ENCODE measurements around the gene SIAH3. TPM values are rescaled to one million over a fixed set of nuclear protein-coding genes. Genes with fewer than 3 reads are reported as not detected.

Gene SIAH3
- total RNA-seq, 1 experiment from 2014 or later: not detected

DNA sequence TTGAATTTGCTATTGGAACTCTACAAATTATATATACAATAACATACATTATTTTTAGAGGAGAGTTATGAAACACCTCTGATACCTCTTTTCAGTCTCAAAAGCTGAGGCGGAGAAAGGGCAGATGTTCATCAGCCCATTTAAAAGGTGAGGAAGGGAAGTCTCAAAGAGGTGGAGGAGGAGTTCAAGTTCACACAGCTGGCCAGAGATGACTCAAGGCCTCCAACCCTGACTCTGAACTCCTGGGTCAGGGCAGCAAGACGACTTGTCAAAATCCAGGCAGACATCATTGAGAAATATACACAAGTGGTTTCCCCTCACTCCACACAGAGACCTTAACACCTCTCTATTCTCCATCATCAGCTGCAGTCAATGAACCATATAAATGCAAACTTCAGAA is 2.1 kb downstream of the SIAH3 start:
- Histone ChIP-seq H4K20me1 (ENCODE audit: low read length) (no peaks in the 10 kb centered on the region), H3K4me2 (ENCODE audit: low read length) (no peak overlapping the region), H2AFZ (ENCODE audit: low read length) (no peak overlapping the region), H3K9ac (ENCODE audit: low read length) (no peak overlapping the region), H3K27me3 (ENCODE audit: low read length) (peaks cover 78% of the 10 kb centered on the region), H3K4me1 (ENCODE audit: insufficient read depth, low read length) (no peaks in the 10 kb centered on the region), H3K9me3 (ENCODE audit: low read length) (no peaks in the 10 kb centered on the region), H3K9me2 (replicated peaks; ENCODE audit: low read length) (no peaks in the 10 kb centered on the region), H3F3A (ENCODE audit: low read length, unreplicated experiment) (no peaks in the 10 kb centered on the region), H3K27ac (ENCODE audit: low read length) (no peak overlapping the region), H3K79me2 (ENCODE audit: low read length) (no peaks in the 10 kb centered on the region), H3K36me3 (ENCODE audit: low read depth, low read length) (no peaks in the 10 kb centered on the region), H3K4me3 (ENCODE audit: low read length) (no peak overlapping the region)
- CTCF ChIA-PET: no interaction called here
- TF ChIP-seq EZH2phosphoT487 (IDR thresholded peaks at IDR 0.05; ENCODE audit: borderline replicate concordance, low read length): no peak
- TF ChIP-seq EZH2 (IDR thresholded peaks at IDR 0.05; ENCODE audit: low read length, unreplicated experiment): no peak
- TF ChIP-seq, protein P1, sequence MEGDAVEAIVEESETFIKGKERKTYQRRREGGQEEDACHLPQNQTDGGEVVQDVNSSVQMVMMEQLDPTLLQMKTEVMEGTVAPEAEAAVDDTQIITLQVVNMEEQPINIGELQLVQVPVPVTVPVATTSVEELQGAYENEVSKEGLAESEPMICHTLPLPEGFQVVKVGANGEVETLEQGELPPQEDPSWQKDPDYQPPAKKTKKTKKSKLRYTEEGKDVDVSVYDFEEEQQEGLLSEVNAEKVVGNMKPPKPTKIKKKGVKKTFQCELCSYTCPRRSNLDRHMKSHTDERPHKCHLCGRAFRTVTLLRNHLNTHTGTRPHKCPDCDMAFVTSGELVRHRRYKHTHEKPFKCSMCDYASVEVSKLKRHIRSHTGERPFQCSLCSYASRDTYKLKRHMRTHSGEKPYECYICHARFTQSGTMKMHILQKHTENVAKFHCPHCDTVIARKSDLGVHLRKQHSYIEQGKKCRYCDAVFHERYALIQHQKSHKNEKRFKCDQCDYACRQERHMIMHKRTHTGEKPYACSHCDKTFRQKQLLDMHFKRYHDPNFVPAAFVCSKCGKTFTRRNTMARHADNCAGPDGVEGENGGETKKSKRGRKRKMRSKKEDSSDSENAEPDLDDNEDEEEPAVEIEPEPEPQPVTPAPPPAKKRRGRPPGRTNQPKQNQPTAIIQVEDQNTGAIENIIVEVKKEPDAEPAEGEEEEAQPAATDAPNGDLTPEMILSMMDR (conservative IDR thresholded peaks at IDR 0.05; ENCODE audit: low read depth, low read length): no peak
- intact Hi-C loops (cut with micrococcal nuclease): no loop called here
- DNase-seq (no peak), ATAC-seq (no peak)
- POLR2A ChIA-PET (ENCODE audit: unreplicated experiment): no interaction called here
- no TSS peak for BruUV-seq (replicated peaks)

DNA sequence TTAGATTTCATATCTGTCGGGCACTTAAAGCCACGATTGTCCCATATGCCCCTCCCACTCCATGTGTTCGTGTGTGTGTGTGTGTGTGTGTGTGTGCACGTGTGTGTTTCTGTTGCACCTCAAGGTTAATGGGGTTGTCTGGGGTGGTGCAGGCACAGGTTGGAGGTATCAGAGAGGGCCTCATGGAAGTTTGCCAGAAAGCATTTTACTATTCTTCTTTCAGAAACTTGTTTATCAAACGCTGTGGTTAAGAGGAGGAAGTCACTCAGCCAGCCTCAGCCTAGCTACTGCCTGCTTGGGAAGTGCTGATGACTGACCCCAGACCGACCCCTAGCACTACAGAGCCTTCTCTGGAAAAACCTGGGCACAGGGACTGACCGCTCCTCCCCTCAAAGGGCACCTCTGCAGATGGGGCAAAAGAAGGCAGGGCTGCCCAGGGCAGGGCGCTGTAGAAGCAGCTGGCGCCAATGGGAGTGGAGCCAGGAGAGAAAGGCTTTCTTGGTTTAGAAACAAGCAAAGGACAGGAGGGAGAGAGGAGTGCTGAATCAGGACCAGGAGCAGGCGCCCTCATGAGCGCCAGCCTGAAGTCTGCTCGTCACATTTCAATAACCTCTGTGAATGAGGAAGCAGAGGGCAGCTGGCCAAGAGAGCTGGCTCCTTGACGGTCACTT is 3.9 kb downstream of the SIAH3 start:
- no peak overlapping the region for H3K9ac ChIP-seq (ENCODE audit: low read length)
- no peaks in the 10 kb centered on the region for H3K9me2 ChIP-seq (replicated peaks; ENCODE audit: low read length)
- no peak for ATAC-seq
- BruUV-seq (replicated peaks): no TSS peak
- H3K4me3 ChIP-seq (ENCODE audit: low read length): no peak overlapping the region
- no peaks in the 10 kb centered on the region for H3K4me1 ChIP-seq (ENCODE audit: insufficient read depth, low read length)
- TF ChIP-seq, protein P1 (conservative IDR thresholded peaks at IDR 0.05; ENCODE audit: low read depth, low read length): no peak
- TF ChIP-seq EZH2 (IDR thresholded peaks at IDR 0.05; ENCODE audit: low read length, unreplicated experiment) (no peak), EZH2phosphoT487 (IDR thresholded peaks at IDR 0.05; ENCODE audit: borderline replicate concordance, low read length) (no peak)
- ChIA-PET POLR2A (ENCODE audit: unreplicated experiment) (no interaction called here), CTCF (no interaction called here)
- H2AFZ ChIP-seq (ENCODE audit: low read length): no peak overlapping the region
- H3K27ac ChIP-seq (ENCODE audit: low read length): no peak overlapping the region
- H3F3A ChIP-seq (ENCODE audit: low read length, unreplicated experiment): no peaks in the 10 kb centered on the region
- no peaks in the 10 kb centered on the region for H3K36me3 ChIP-seq (ENCODE audit: low read depth, low read length)
- H3K4me2 ChIP-seq (ENCODE audit: low read length): no peak overlapping the region
- H4K20me1 ChIP-seq (ENCODE audit: low read length): no peaks in the 10 kb centered on the region
- no peaks in the 10 kb centered on the region for H3K79me2 ChIP-seq (ENCODE audit: low read length)
- no peaks in the 10 kb centered on the region for H3K9me3 ChIP-seq (ENCODE audit: low read length)
- peaks cover 79% of the 10 kb centered on the region for H3K27me3 ChIP-seq (ENCODE audit: low read length)
- intact Hi-C loops (cut with micrococcal nuclease): no loop called here
- DNase-seq: no peak

DNA sequence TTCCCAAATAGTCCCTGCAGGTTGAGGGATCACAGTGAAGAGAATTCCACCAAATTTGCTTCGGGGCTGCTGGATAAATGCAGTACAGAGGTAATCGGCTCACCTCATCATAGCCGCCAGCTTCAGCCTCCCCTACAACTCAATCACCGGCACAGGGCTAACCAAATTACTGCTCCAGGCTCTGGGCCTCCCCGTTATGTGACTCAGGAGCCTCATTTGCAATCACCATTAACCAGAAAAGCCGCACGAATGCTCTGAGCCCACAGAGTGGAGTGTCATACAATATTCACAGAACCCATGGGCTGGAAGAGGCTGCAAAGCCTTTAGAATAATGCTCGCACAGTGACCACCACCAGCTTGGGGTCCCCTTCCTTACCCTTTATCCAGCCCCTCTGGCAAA is 4.9 kb downstream of the SIAH3 start:
- Histone ChIP-seq H3K4me2 (ENCODE audit: low read length) (no peak overlapping the region), H3K27ac (ENCODE audit: low read length) (no peak overlapping the region), H3F3A (ENCODE audit: low read length, unreplicated experiment) (no peaks in the 10 kb centered on the region), H3K27me3 (ENCODE audit: low read length) (peaks cover 72% of the 10 kb centered on the region), H3K9me3 (ENCODE audit: low read length) (no peaks in the 10 kb centered on the region), H3K4me1 (ENCODE audit: insufficient read depth, low read length) (no peaks in the 10 kb centered on the region), H3K4me3 (ENCODE audit: low read length) (no peak overlapping the region), H4K20me1 (ENCODE audit: low read length) (no peaks in the 10 kb centered on the region), H3K9me2 (replicated peaks; ENCODE audit: low read length) (no peaks in the 10 kb centered on the region), H3K9ac (ENCODE audit: low read length) (no peak overlapping the region), H2AFZ (ENCODE audit: low read length) (no peak overlapping the region), H3K79me2 (ENCODE audit: low read length) (no peaks in the 10 kb centered on the region), H3K36me3 (ENCODE audit: low read depth, low read length) (no peaks in the 10 kb centered on the region)
- ChIA-PET CTCF (no interaction called here), POLR2A (ENCODE audit: unreplicated experiment) (no interaction called here)
- no peak for DNase-seq
- intact Hi-C loops (cut with micrococcal nuclease): no loop called here
- TF ChIP-seq, protein P1 (conservative IDR thresholded peaks at IDR 0.05; ENCODE audit: low read depth, low read length): no peak
- no peak for TF ChIP-seq EZH2phosphoT487 (IDR thresholded peaks at IDR 0.05; ENCODE audit: borderline replicate concordance, low read length)
- no peak for TF ChIP-seq EZH2 (IDR thresholded peaks at IDR 0.05; ENCODE audit: low read length, unreplicated experiment)
- no peak for ATAC-seq
- no TSS peak for BruUV-seq (replicated peaks)

Measured in PC-3 (cell line).